OCI-LY3 (cell line): ENCODE data around the gene DESI1.
"Not testable (repeated sequence)": the region's sequence is repeated elsewhere in the genome, so short reads cannot be mapped to it uniquely, and the experiment has no call there.

ENCODE experiments used
- H2AFZ ChIP-seq: fragments of 200-600, 300-600 bp; shearing (Covaris generic); 2 replicates; pipeline ENCODE4 v1.6.0; 2014; ENCODE audit warnings: antibody characterized with exemption, low read depth, low read length
- H3K27ac ChIP-seq: fragments of 200-600, 300-600 bp; sonication (generic); 2 replicates; pipeline ENCODE4 v1.5.1; 2014; ENCODE audit warnings: mild to moderate bottlenecking, low read length, moderate library complexity, mixed read lengths
- H3K27me3 ChIP-seq: fragments of 200-600, 300-600 bp; sonication (generic); 2 replicates; pipeline ENCODE4 v1.6.1; 2014; ENCODE audit warnings: low read depth, low read length, mixed read lengths
- H3K36me3 ChIP-seq: fragments of 200-600, 300-600 bp; sonication (generic); replicated peaks from 2 replicates; pipeline ENCODE3; 2014; ENCODE audit warnings: low read depth, low read length, mixed read lengths
- H3K4me1 ChIP-seq: fragments of 300-600, 200-600 bp; sonication (generic); 2 replicates; pipeline ENCODE4 v1.6.1; 2014; ENCODE audit warnings: low read length, mixed read lengths
- H3K4me2 ChIP-seq: fragments of 200-600, 300-600 bp; sonication (generic); 2 replicates; pipeline ENCODE4 v1.6.1; 2014; ENCODE audit warnings: low read length, mixed read lengths
- H3K4me3 ChIP-seq: fragments of 300-600, 200-600 bp; sonication (generic); 2 replicates; pipeline ENCODE4 v1.5.1; 2014; ENCODE audit warnings: antibody characterized with exemption, mild to moderate bottlenecking, low read length, moderate library complexity
- H3K79me2 ChIP-seq: fragments of 300-600, 200-600 bp; shearing (Covaris generic); 2 replicates; pipeline ENCODE4 v1.6.1; 2014; ENCODE audit warnings: mild to moderate bottlenecking, low read length, mixed read lengths
- H3K9ac ChIP-seq: fragments of 300-600, 200-600 bp; shearing (Covaris generic); 2 replicates; pipeline ENCODE4 v1.6.0; 2014; ENCODE audit warnings: mild to moderate bottlenecking, low read length, moderate library complexity
- H3K9me3 ChIP-seq: fragments of 200-600, 300-600 bp; shearing (Covaris generic); 2 replicates; pipeline ENCODE4 v1.6.1; 2014; ENCODE audit warnings: low read length, mixed read lengths; ENCODE audit not compliant: insufficient read depth
- H4K20me1 ChIP-seq: fragments of 200-600, 300-600 bp; sonication (generic); 2 replicates; pipeline ENCODE4 v1.6.1; 2016; ENCODE audit warnings: low read length, mixed read lengths; ENCODE audit not compliant: insufficient read depth
- EZH2phosphoT487 ChIP-seq: fragments of 200-600 bp; shearing (Covaris generic); IDR thresholded peaks from 2 replicates; pipeline ENCODE4 v1.6.1; 2018; ENCODE audit warnings: antibody characterized with exemption, mixed run types, low read depth
- TF ChIP-seq, protein P1 (sequence below): fragments of 200-600, 300-600 bp; sonication (generic); IDR thresholded peaks from 2 replicates; pipeline ENCODE4 v1.5.1; 2014; ENCODE audit warnings: antibody characterized with exemption, low read length, low read depth

The DESI1 gene

DNA sequence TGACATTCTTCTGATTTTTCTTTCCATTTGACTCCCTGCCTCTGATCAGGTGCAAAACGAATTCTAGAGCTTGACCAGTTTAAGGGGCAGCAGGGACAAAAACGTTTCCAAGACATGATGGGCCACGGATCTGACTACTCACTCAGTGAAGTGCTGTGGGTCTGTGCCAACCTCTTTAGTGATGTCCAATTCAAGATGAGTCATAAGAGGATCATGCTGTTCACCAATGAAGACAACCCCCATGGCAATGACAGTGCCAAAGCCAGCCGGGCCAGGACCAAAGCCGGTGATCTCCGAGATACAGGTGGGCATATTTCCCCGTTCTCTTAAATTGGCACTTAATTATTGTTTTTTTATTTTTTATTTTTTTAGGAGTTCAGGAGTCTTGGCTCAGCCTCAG is 15.6 kb upstream of the DESI1 start:
- H4K20me1 ChIP-seq = peaks cover 8% of the 10 kb centered on the region; the same call in 1 of the 2 replicates

DNA sequence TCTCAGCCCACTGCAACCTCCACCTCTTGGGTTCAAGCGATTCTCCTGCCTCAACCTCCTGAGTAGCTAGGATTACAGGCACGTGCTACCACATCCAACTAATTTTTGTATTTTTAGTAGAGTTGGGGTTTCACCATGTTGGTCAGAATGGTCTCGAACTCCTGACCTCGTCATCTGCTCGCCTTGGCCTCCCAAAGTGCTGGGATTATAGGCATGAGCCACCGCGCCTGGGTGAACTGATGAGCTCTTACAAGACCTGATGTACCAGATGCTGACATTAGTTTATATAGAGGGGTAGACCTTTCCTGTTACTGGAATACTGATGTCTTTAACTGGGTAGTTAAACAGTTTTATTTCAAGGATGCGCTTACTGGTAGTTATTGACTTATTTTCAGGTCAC is 13.8 kb upstream of the DESI1 start:
- not testable (repeated sequence) for H3K27me3 ChIP-seq, H3K27ac ChIP-seq, H3K9ac ChIP-seq, H3K4me3 ChIP-seq, H3K4me1 ChIP-seq, H3K4me2 ChIP-seq, H3K9me3 ChIP-seq, H4K20me1 ChIP-seq, H2AFZ ChIP-seq
- Histone ChIP-seq H3K36me3 (peaks cover 54% of the 10 kb centered on the region), H3K79me2 (peaks cover 43% of the 10 kb centered on the region)

More for the DNA sequence above, 15.6 kb upstream of the DESI1 start:
- Histone ChIP-seq H3K27ac (no peak overlapping the region), H3K4me2 (no peak overlapping the region), H3K9me3 (no peaks in the 10 kb centered on the region), H3K79me2 (peaks cover 53% of the 10 kb centered on the region), H3K36me3 (peaks cover 68% of the 10 kb centered on the region), H3K4me3 (no peak overlapping the region), H3K4me1 (no peaks in the 10 kb centered on the region), H3K9ac (no peak overlapping the region), H2AFZ (no peak overlapping the region), H3K27me3 (no peaks in the 10 kb centered on the region)
- TF ChIP-seq, protein P1, sequence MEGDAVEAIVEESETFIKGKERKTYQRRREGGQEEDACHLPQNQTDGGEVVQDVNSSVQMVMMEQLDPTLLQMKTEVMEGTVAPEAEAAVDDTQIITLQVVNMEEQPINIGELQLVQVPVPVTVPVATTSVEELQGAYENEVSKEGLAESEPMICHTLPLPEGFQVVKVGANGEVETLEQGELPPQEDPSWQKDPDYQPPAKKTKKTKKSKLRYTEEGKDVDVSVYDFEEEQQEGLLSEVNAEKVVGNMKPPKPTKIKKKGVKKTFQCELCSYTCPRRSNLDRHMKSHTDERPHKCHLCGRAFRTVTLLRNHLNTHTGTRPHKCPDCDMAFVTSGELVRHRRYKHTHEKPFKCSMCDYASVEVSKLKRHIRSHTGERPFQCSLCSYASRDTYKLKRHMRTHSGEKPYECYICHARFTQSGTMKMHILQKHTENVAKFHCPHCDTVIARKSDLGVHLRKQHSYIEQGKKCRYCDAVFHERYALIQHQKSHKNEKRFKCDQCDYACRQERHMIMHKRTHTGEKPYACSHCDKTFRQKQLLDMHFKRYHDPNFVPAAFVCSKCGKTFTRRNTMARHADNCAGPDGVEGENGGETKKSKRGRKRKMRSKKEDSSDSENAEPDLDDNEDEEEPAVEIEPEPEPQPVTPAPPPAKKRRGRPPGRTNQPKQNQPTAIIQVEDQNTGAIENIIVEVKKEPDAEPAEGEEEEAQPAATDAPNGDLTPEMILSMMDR = no peak
- no peak for TF ChIP-seq EZH2phosphoT487

DNA sequence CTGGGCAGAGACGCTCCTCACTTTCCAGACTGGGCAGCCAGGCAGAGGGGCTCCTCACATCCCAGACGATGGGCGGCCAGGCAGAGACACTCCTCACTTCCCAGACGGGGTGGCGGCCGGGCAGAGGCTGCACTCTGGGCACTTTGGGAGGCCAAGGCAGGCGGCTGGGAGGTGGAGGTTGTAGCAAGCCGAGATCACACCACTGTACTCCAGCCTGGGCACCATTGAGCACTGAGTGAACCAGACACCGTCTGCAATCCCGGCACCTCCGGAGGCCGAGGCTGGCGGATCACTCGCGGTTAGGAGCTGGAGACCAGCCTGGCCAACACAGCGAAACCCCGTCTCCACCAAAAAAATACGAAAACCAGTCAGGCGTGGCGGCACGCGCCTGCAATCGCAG is 10.8 kb upstream of the DESI1 start:
- H3K27me3 ChIP-seq = not testable (repeated sequence)

DNA sequence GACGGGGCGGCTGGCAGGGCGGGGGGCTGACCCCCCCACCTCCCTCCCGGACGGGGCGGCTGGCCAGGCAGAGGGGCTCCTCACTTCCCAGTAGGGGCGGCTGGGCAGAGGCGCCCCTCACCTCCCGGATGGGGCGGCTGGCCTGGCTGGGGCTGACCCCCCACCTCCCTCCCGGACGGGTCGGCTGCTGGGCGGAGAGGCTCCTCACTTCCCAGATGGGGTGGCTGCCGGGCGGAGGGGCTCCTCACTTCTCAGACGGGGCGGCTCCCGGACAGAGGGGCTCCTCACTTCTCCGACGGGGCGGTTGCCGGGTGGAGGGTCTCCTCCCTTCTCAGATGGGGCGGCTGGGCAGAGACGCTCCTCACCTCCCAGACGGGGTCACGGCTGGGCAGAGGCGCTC is 10.3 kb upstream of the DESI1 start:
- peaks cover 57% of the 10 kb centered on the region for H3K79me2 ChIP-seq

More for the DNA sequence above, 10.8 kb upstream of the DESI1 start:
- Histone ChIP-seq H3K36me3 (peaks cover 57% of the 10 kb centered on the region), H3K79me2 (peaks cover 58% of the 10 kb centered on the region)
- not testable (repeated sequence) for H2AFZ ChIP-seq, H3K9me3 ChIP-seq, H3K4me1 ChIP-seq, H3K9ac ChIP-seq, H3K27ac ChIP-seq, H3K4me3 ChIP-seq, H4K20me1 ChIP-seq, H3K4me2 ChIP-seq

DNA sequence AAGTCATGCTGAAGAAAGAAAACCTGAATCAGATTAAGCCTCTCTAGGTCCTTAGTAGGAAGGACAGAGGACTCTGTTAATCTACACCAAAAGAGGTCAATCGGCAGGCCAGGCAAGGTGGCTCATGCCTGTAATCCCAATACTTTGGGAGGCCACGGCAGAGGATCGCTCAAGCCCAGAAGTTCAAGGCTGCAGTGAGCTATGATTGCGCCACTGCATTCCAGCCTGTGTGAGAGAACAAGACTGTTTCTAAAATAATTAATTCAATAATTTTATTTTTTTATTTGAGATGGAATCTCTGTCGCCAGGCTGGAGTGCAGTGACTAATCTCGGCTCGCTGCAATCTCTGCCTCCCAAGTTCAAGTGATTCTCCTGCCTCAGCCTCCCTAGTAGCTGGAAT is 4.7 kb upstream of the DESI1 start:
- Histone ChIP-seq H3K4me2 (no peak overlapping the region), H3K36me3 (peaks cover 42% of the 10 kb centered on the region), H2AFZ (no peak overlapping the region), H4K20me1 (peaks cover 7% of the 10 kb centered on the region), H3K27me3 (no peaks in the 10 kb centered on the region), H3K9me3 (no peaks in the 10 kb centered on the region), H3K27ac (no peak overlapping the region), H3K9ac (no peak overlapping the region), H3K4me3 (no peak overlapping the region), H3K79me2 (peaks cover 71% of the 10 kb centered on the region), H3K4me1 (peaks cover 5% of the 10 kb centered on the region)
- TF ChIP-seq, protein P1 = no peak
- TF ChIP-seq EZH2phosphoT487 = no peak

More for the DNA sequence above, 10.3 kb upstream of the DESI1 start:
- H4K20me1 ChIP-seq, H3K9me3 ChIP-seq, H3K4me1 ChIP-seq, H3K27me3 ChIP-seq, H3K9ac ChIP-seq, H2AFZ ChIP-seq, H3K27ac ChIP-seq, H3K4me3 ChIP-seq, H3K4me2 ChIP-seq: not testable (repeated sequence)
- H3K36me3 ChIP-seq = peaks cover 54% of the 10 kb centered on the region

DNA sequence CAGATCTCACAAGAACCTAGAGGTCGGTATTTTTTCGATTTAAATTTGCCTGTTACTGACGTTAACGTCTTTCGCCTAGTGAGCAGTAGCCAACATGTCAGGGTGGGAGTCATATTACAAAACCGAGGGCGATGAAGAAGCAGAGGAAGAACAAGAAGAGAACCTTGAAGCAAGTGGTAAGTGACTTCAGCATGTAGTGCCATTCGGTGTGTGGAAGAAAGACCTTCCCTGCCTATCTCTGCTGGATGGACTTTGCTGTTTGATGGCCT is 1.0 kb upstream of the DESI1 start:
- Histone ChIP-seq H3K36me3 (peaks cover 20% of the 10 kb centered on the region), H3K79me2 (peaks cover 88% of the 10 kb centered on the region), H2AFZ (no peak overlapping the region), H3K27ac (peak overlapping the region; percentile 68), H3K4me2 (peak overlapping the region; percentile 94), H3K9ac (peak overlapping the region; percentile 79), H3K9me3 (no peaks in the 10 kb centered on the region), H3K4me1 (peaks cover 19% of the 10 kb centered on the region), H3K27me3 (no peaks in the 10 kb centered on the region), H3K4me3 (peak overlapping the region; percentile 80), H4K20me1 (peaks cover 16% of the 10 kb centered on the region)
- TF ChIP-seq, protein P1 = no peak
- TF ChIP-seq EZH2phosphoT487 = no peak
